GM18868 (cell line): ENCODE data around the gene TBC1D22A.

Experiments
- ATAC-seq: cut with Tn5 transposase; IDR thresholded peaks from one replicate; pipeline ENCODE4 v1.9.1; 2021; ENCODE audit warnings: mild to moderate bottlenecking, moderate library complexity; ENCODE audit not compliant: unreplicated experiment

The TBC1D22A gene

GRCh38 chr22:47063606-47064005 is 301.2 kb downstream of the TBC1D22A start:
- no peak for ATAC-seq

DNA sequence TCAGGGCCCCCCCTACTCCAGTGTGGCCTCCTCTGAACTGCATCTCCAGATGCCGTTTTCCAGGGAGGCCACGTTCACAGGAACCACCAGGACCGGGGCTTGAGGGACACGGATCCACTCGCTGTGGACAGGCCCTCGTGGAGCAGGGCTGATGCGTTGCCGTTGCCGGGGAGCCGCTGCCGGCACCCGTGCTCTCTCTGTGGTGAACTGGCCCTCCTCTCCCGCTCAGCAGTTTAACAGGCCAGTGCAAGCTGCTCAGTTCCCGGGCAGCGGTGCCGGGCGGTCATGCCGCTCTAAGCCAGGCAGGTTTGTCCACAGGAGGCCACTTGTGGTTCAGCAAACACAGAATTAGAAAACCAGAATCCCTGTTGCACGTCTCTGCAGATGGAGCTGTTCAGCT is 301.6 kb downstream of the TBC1D22A start:
- no peak for ATAC-seq

GRCh38 chr22:47064416-47064815 is 302.0 kb downstream of the TBC1D22A start:
- ATAC-seq, result no peak

GRCh38 chr22:47065756-47066615 is 303.5 kb downstream of the TBC1D22A start:
- no peak for ATAC-seq

- ATAC-seq, result no peak
Observed at GRCh38 chr22:47066616-47066905, 304.1 kb downstream of the TBC1D22A start.

DNA sequence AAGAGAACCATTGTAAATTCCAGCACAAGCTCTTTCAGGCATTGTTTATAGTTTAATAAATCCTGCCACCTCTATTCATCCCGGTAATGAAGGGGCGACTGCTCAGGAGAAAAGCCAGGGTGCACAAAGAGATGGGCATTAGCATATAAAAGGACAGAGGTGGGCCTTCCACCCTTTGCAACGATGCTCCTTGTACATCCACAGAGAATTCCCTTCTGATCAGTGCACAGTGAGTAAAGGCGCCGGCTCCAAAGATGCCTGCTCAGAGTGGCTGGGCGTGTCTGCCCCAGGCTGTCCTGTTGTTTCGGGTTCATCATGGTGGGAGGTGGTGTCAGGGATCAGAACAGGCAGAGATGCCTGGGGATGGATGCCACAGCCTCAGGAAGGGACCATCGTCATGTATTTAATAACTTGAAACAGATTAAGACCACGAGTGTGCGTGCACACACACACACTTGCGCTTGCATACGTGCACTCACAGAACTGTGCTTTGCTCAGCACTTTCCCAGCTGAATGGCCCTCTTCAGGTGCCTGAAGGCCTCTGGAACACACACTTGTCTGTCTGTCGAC is 305.0 kb downstream of the TBC1D22A start:
- no peak for ATAC-seq

GRCh38 chr22:47067911-47068625 is 305.6 kb downstream of the TBC1D22A start:
- ATAC-seq, result no peak

DNA sequence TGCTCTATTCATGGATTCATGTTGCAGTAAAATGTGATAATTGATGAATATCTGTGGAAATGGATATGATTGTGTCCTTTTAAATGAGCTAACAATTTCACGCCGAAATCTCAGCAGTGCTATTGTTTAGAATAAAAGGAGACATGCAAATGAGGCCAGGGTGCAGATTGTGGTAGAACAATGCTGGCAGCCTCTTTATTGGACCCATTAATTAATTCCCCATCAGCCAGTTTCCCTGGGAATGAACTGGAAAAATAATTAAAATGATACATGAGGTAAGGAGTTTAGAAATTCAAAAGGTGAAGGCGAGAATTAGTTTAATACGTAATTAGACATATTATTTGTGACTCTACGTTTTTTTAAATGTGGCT is 306.2 kb downstream of the TBC1D22A start:
- no peak for ATAC-seq

GRCh38 chr22:47069270-47069669 is 306.8 kb downstream of the TBC1D22A start:
- ATAC-seq, result no peak

DNA sequence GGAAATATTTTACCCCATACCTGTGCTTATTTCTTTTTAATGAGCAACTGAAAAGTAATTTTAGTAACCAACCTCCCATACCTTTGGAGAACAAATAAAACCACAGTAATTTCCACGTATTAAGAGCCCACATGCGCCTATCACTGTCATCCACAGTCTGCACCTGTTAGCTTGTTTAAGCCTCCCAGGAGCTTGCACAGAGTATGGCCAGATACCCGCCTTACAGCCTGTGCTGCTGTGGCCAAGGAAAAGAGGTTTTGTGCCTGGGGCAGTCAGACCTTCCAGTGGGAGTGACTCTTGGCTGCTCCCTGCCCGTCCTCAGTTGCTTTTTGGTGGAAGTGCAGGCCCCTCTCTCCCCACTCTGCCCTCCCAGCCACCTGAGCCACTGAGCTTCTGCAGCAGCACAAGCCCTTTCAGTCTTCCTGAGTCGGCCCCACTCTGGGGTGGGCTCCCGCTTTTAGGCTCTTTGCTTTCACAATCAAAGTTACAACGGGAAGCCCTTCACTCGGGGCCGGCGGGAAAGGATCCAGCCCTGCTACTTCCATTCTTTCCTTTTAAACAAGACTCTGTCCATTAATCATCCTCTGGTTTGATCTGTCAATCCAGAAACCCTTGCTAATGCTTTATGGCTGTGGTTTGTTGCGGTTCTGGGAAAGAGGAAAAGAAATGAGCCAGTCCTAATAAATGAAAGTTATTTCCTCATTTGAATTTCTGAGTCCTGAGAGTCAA is 308.8 kb downstream of the TBC1D22A start:
- no peak for ATAC-seq

DNA sequence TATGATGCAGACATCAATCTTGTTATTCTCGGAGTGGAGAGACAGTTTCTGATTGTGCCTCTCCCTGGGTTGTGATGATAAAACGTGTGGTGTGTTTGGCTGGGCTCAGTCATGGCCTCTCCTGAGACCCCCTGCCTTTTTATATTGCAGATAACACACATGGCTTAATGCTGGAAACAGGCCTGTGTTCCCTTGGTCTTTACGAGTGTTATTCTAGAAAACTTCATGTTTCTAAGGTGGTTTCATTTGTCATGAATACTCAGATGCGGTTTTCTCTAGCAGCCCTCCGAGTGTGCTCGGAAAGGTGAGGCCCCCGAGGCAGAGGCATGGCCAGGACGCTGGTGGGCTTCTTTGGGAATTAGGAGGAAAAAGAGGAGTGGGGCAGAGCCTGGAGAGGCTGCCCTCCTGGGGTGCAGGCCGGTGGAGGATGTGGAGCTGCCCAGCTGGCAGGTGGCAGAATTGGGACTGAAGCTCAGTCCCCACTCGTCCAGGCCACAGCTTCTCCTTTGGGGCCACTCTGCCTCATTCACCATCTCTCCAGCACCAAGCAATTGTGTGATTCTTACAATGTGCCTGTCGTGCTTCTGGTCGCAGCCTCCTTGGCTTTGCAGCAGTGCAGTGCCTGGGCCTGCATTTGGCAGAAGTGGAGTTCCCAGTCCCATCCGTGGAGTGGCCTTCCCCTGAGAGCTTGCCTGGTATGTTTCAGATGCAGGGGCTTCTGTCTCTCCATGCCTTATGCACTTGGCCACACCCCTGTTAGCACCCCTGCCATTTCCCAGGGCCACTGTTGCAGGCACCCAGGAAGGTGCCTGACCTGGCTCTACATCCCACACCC is 309.6 kb downstream of the TBC1D22A start:
- no peak for ATAC-seq

GRCh38 chr22:47072642-47072967 is 310.2 kb downstream of the TBC1D22A start:
- no peak for ATAC-seq

DNA sequence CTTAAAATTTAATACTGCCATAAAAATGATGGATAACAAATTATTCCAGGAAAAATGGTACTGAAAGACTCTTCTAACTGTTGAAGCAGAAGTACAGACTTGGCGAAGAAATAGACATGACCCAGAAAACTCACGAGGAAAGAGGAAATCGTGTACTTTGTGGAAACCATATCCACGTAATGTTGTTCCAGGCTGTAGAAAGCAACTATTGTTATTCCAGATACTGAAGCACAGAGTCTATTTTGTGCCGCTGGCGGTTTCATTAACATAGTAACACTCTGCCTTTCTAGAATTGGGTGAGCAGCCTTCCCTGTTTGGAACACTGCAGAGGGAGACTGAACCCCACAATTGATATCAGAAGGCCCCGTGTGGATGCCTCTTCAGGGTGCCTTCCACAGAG is 310.6 kb downstream of the TBC1D22A start:
- ATAC-seq, result no peak

GRCh38 chr22:47074105-47074504 is 311.7 kb downstream of the TBC1D22A start:
- ATAC-seq, result no peak

GRCh38 chr22:47075568-47075967 is 313.1 kb downstream of the TBC1D22A start:
- ATAC-seq, result no peak

- no peak for ATAC-seq
Observed at GRCh38 chr22:47076758-47077157, 314.3 kb downstream of the TBC1D22A start.

- ATAC-seq, result no peak
Observed at GRCh38 chr22:47080100-47080499, 317.6 kb downstream of the TBC1D22A start.

- ATAC-seq, result no peak
Observed at GRCh38 chr22:47082505-47082904, 320.1 kb downstream of the TBC1D22A start.

DNA sequence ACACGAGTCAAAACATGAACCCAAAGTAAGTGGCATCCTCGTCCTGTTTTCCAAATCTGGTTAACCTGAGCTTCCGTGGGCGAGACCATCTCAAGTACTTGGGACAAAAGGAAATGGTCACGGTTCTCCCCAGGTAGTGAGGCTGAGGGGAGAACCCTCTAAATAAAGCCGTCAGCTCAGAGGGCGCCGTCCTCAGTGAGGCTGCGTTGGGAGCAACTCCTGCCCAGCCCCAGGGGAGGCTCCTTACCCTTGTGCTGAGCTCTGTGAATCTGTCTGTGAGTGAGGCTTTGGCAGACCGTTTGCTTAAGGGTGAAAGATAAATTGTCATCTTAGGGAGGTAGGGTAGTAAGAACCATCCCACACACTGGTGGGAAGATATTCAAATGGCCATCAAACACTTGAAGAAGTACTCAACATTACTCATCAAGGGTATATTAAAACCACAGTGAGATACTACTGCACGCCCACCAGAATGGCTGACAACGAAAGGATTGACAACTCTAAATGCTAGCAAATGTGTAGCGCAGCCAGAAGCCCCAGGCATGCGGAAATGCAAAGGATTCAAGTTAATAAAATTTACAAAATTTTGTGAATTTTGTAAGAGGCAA is 321.0 kb downstream of the TBC1D22A start:
- ATAC-seq, result no peak

DNA sequence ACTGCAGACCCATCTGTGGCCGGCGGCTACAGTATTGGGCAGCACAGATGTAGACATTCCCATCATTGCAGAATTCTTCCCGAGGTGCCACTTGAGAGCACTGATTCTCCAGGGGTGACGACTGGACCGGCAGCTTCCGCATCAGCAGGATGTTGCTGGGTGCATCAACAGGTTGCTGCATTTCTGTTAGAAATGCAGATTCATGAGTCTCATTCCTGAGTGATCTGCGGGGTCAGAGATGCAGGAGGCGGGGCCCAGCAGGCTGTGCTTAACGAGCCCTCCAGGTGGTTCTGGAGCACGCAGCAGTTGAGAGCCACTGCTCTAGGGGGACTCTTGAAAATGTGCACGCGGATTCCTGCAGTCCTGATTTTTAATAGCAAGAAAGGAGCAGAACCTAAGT is 321.8 kb downstream of the TBC1D22A start:
- no peak for ATAC-seq
